ENCODE measurements around the gene ZNF772.
"Not testable (repeated sequence)": the region's sequence is repeated elsewhere in the genome, so short reads cannot be mapped to it uniquely, and the experiment has no call there.

Gene ZNF772

DNA sequence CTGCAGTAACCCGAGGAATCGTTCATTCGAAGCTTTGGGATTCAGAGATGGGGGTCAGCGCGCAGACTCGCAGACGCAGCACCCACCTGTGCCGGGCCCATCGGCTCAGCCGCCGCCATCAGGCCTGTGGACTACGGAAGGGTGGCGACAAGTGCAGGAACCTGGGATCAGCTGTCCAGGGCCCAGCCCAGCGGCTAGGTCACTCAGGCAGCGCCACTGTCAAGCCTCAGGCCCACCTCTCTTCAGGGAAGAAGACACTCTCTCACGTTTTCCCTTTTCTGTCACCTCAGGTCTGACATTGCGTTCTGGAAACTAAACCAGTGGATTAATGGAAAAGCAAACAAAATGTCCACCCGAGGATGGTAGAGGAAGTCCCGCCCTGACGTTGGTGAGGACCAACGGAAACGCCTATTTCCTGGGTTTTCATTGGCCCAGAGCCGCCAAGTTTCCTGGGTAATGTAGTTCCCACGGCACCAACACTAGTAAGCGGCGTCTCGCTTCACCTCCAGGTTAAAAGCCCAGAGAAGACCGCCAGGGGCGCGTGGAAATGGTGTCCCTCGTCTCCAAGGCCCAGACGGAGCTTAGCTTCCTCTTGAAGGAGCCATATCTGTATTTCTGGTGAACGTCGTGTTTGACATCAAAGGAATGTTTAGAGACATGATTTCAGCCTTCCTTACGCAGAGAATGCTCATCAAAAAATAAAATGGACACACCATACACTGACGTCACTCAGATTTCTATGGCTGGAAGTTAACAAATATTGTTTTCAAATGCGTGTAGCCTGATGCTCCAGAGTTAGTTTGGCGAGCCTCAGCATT, at the start of gene ZNF772:
ZNF772 (minus strand) TSS at position 376 of the 818 bp plus-strand sequence; CDS start at position 119, 257 bp downstream.
- DNase-seq, result peak; percentile 88

- not testable (repeated sequence) for DNase-seq
Measured at GRCh38 chr19:57518021-57518420, 40.7 kb upstream of the ZNF772 start.

DNA sequence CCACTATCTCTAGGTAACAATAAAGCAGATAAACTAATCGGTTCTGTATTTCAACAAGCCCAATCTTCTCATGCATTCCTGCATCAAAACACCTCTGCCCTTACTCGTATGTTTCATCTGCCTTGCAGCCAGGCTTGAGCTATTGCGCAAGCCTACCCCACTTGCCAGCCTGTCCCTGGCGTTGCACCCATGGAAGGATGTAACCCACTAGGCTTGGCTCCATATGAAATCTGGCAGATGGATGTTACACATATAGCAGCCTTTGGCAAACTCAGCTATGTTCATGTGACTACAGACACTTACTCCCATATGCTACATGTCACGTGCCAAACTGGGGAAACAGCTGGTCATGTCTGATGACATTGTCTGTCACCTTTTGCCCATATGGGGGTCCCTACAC, 37.9 kb upstream of the ZNF772 start:
- DNase-seq, result no peak

DNA sequence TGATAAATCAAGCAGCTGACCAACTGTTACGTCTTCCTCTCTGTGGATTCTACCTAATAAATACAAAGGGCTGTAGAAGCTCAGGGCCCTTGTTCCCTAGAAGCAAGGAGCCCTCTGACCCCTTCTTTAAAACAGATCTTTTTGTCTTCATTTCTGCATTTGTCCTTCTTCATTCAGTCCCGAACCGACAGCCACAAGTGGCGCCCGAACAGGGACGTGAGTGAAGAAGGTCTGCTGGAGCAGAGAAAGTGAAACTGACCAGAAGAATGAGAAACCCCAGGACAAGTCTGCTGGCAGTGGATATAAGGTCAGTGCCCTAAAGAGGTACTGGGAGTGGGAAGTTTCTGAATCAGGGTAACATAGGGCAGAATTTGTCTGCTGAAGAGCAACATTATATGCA, 35.5 kb upstream of the ZNF772 start:
- DNase-seq, result no peak

GRCh38 chr19:57511484-57511883, 34.1 kb upstream of the ZNF772 start:
- no peak for DNase-seq

DNA sequence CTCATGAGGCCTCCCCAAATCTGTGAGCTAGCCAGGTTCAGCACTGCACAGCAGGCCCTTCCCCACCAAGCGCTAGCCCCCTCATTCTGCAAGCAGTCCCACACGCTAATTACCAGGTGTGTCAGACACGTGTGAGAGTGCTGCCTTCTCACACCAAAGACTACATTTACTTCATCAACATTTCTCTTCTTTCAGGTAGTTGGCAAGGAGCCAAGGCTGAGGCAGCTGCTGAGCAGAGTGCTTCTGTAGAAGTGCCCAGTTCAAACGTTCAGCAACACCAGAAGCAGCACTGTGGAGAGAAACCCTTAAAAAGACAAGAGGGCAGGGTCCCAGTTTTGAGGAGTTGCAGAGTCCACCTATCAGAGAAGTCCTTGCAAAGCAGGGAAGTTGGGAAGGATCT, 28.8 kb upstream of the ZNF772 start:
- no peak for DNase-seq

DNA sequence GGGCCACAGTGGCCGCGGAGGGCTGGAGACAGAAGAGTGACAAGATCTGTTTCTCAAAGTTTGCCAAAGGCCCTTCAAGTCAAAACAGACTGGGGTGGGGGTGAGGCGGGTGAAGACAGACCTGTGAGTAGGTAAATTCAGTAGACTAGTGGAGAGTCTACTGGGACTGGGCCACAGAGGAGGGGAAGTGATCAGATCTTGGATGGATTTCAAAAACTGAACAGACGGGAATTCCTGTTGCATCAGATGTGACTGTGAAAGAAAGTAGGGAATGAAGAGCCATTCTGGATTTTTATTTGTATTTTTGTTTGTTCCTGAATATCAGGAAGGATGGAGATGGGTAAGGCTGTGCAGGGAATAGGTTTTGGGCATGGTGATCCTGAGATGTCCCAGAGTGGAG, 23.0 kb upstream of the ZNF772 start:
- DNase-seq, result not testable (repeated sequence)

- peak; percentile 98 for DNase-seq
Measured at GRCh38 chr19:57499680-57500395, 22.5 kb upstream of the ZNF772 start, which contains the start of gene ZNF773. ZNF773 (plus strand) TSS chr19:57499938; CDS start chr19:57500081, 143 bp downstream.

DNA sequence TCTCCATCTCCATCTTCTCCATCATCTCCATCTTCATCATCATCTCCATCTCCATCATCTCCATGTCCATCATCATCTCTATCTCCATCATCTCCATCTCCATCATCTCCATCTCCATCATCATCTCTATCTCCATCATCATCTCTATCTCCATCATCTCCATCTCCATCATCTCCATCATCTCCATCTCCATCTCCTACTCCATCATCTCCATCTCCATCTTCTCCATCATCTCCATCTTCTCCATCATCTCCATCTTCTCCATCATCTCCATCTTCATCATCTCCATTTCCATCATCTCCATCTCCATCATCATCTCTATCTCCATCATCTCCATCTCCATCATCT, 21.9 kb upstream of the ZNF772 start:
- DNase-seq, result not testable (repeated sequence)

DNA sequence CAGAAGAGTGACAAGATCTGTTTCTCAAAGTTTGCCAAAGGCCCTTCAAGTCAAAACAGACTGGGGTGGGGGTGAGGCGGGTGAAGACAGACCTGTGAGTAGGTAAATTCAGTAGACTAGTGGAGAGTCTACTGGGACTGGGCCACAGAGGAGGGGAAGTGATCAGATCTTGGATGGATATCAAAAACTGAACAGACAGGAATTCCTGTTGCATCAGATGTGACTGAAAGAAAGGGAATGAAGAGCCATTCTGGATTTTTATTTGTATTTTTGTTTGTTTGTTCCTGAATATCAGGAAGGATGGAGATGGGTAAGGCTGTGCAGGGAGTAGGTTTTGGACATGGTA, 10.9 kb upstream of the ZNF772 start:
- not testable (repeated sequence) for DNase-seq

- peak; percentile 98 for DNase-seq
Measured at GRCh38 chr19:57487477-57488298, 10.3 kb upstream of the ZNF772 start, which contains the start of gene ZNF419. ZNF419 (plus strand) TSS chr19:57487750; CDS start chr19:57487951, 201 bp downstream.

DNA sequence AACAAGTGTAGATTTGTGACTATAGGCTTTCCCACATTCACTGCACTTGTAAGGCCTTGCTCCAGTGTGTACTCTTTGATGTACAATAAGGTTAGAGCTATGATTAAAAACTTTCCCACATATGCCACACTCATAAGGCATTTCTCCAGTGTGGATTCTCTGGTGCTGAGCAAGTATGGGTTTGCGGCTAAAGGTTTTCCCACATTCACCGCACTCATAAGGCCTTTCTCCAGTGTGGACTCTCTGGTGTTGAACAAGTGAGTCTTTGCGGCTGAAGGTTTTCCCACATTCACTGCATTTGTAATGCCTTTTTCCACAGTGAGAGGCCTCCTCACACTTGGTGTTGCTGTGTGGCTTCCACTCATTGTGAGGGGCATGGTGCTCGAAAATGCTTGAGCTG, 3.7 kb downstream of the ZNF772 start:
- DNase-seq, result no peak

- DNase-seq, result no peak
Measured at GRCh38 chr19:57466489-57466888, 10.9 kb downstream of the ZNF772 start.

GRCh38 chr19:57465680-57466381, 11.5 kb downstream of the ZNF772 start:
- peak; percentile 7 for DNase-seq

- DNase-seq, result no peak
Measured at GRCh38 chr19:57452307-57452706, 25.1 kb downstream of the ZNF772 start.

DNA sequence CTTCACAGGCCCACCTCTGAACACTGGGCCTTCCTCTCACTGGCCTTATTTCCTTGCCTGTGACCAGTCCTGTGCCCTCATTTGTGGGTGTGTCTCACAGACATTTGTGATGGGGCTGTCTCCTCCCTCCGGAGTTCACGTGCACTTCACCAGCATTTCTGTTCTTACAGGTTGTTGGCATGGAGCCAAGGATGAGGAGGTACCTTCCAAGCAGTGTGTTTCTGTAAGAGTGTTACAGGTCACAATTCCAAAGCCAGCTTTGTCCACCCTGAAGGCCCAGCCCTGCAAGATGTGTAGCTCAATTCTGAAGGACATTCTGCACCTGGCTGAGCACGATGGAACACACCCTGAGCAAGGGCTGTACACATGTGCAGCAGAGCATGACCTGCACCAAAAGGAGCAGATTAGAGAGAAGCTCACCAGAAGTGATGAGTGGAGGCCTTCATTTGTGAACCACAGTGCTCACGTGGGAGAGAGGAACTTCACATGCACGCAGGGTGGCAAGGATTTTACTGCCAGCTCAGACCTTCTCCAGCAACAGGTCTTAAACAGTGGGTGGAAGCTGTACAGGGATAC, 34.2 kb downstream of the ZNF772 start:
- no peak for DNase-seq

DNA sequence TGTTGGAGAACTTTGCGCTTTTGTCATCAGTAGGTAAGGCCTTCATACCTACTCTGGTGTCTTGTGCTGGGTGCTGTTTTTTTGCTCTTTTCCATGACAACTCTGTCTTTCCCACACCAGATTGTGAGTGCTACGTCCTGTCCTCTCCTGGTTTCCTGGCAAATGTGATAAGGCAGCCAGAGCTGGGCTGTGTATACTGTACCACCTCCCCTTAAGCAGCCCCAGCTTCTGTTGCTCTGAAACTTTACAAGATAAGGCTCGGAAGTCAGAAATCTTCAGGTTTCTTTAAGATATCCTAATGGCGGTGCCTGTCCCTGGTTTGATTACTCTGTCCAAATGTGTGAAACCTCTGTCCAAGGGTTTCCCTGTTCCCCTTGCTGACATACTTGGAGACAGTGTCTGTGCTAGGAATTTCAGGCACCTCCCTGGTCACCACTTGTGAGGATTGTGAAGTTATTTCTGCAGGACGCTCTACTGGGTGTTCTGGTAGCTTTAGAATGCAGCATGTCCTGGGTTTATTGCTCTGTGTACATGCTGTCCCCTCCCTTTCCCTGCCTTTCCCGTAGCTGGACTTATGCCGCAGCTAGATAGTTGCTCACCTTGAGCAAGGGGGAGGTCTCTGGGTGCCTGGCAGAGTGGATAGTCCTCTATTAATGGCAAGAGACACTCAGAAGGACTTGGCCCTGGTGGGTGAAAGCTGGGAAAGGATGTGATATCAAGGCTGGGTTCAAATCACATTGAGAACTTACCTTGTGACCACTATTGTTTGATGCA, 35.2 kb downstream of the ZNF772 start:
- no peak for DNase-seq

GRCh38 chr19:57438925-57439324, 38.4 kb downstream of the ZNF772 start:
- no peak for DNase-seq

DNA sequence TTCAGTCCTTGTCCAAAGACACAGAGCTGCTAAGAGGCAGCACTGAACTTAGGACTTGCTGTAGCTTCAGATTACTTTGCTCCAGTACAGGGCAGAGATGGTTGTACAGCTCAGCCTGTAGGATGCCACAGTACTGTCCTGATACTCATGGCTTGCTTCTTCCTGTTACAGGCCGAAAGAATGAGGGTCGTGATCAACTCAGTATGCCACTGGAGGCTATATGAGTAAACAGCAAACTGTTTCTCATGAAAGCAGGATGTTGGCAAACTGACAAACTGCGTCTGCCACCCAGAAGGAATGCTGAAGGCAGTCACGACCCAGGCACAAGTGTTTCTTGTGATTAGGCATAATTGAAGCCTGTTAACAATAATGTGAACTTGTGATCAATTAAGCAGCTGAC, 39.4 kb downstream of the ZNF772 start:
- DNase-seq, result no peak

GRCh38 chr19:57436417-57436816, 40.9 kb downstream of the ZNF772 start:
- no peak for DNase-seq

All from CD4-positive, alpha-beta T cell treated with Interleukin-17A for 4 hours (primary cell).